ENCODE measurements around the gene UBE2V1.
"Not testable (repeated sequence)": the region's sequence is repeated elsewhere in the genome, so short reads cannot be mapped to it uniquely, and the experiment has no call there.

The UBE2V1 gene

DNA sequence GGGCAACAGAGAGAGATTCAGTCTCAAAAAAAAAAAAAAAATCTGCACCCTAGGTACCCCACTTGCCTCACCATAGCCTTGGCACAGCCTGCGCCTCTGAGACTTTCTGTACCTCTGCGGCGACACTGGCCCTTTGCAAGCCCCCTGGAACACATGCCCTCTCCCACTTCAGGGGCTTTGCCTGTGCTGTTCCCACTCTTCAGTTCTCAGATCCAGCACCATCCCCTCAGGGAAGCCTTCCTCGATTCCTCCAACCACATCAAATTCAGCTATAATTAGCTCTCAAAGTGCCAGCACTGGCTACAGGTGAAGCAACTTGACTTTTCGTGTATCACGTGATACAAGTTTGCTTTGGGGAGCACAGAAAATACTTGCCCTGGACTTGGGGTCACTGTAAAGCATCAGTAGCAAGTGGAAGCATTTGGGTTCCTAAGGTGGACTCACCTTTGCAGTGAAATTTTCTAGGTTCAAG is 2.1 kb upstream of the UBE2V1 start:
- DNase-seq (ENCODE audit: insufficient read length, low spot score), result no peak
- FAIRE-seq, result no peak
- no peak for TF ChIP-seq POLR2A (IDR thresholded peaks at IDR 0.05; ENCODE audit: low read depth, low read length)

GRCh38 chr20:50113420-50114224 is 672 bp upstream of the UBE2V1 start:
- DNase-seq (ENCODE audit: insufficient read length, low spot score) (no peak), FAIRE-seq (no peak)
- no peak for TF ChIP-seq POLR2A (IDR thresholded peaks at IDR 0.05; ENCODE audit: low read depth, low read length)

DNA sequence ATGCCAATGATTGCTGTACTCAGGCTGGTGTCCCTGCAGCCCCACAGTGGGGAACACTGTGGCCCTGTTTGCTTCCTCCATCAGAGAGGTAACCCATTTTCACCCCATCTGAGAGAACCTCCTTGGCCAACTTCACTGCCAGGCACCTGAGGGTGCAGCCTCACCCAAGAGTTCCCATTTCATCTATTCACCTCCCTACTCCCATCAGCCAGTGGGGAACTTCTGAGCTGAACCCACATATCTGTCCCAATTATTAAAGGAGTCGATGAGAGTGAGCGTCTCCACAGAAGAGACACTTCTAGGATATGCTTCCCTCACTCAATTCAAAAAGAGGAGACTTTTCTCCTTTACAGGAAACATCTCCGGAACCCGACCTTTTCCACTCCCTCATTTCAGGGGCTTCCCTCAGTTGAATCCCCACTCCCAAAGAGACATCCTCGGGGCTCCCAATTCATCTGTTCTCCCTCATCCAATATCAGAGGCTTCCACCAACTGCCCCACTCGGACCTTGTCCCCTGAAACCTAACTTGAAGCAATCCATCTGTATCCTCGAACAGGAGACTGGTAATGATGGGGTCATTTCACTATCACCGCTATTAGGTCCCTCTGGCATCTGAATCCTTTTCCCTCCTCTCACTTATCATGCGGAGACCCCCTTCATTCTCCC is 988 bp downstream of the UBE2V1 start:
- TF ChIP-seq POLR2A (IDR thresholded peaks at IDR 0.05; ENCODE audit: low read depth, low read length), result no peak
- no peak for FAIRE-seq
- DNase-seq (ENCODE audit: insufficient read length, low spot score), result no peak

GRCh38 chr20:50111120-50111828 is 1.7 kb downstream of the UBE2V1 start:
- no peak for TF ChIP-seq POLR2A (IDR thresholded peaks at IDR 0.05; ENCODE audit: low read depth, low read length)
- FAIRE-seq, result no peak
- peak; percentile 59 for DNase-seq (ENCODE audit: insufficient read length, low spot score)

- TF ChIP-seq POLR2A (IDR thresholded peaks at IDR 0.05; ENCODE audit: low read depth, low read length), result no peak
- no peak for FAIRE-seq
- DNase-seq (ENCODE audit: insufficient read length, low spot score), result no peak
Observed at GRCh38 chr20:50110141-50111047, 2.6 kb downstream of the UBE2V1 start.

DNA sequence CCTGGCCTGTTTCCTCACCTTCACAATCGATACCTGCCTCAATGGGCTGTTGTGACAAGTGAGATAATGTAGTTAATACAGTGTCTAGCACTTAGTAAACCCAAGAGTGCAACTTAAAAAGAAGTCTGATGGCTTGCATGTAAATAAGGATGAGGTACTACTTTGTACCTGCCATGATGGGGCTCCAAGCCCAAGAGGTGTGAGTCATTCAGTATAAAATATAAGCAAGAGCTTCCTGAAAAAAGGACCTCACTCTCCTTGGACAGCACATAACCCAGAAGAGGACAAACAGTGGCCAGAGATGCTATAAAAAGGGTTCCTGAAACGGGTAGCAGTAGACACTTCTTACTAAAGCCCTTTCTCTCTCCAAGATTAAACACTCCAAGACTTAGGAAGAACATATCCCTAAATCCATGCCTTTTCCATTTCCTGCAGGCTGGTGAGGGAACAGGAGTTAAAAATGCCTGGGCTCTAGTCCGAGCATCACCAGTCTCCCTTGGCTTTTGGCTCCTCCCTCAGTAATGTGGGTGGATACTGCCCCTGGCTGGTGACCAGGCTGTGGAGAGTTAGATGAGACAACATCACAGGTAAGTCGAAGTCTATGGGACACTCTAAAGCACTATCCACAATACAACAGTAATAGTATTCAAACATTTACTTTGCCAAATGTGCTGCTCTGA is 4.3 kb downstream of the UBE2V1 start:
- no peak for TF ChIP-seq POLR2A (IDR thresholded peaks at IDR 0.05; ENCODE audit: low read depth, low read length)
- DNase-seq (ENCODE audit: insufficient read length, low spot score) (no peak), FAIRE-seq (no peak)

- TF ChIP-seq POLR2A (IDR thresholded peaks at IDR 0.05; ENCODE audit: low read depth, low read length), result no peak
- no peak for DNase-seq (ENCODE audit: insufficient read length, low spot score)
- no peak for FAIRE-seq
Observed at GRCh38 chr20:50107796-50108331, 5.1 kb downstream of the UBE2V1 start.

DNA sequence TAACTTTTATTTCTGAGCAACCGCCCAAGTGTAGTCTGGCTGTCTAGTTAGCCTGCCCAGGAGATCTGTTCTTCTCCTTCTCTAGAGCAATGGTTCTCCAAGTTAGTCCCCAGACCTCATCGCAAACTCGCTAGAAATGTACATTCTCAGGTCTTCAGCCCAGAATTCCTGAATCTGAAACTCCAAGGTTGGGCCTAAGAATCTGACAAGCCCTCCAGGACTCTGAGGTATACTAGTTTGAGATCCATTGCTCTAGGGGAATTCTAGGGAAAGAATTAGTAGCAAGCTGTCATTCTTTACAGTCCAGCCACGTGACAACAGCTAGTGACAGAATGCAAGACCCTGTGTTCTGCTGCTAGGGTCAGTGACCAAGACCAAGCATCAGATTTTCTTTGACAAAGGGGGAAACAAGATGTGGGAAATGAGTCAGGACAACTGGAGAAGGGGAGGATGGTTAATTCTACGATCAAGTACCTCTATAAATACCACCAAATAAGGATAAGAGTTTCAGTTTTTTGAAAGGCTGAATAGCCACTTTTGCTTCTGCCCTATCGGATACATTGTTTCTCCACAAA is 5.8 kb downstream of the UBE2V1 start:
- DNase-seq (ENCODE audit: insufficient read length, low spot score) (no peak), FAIRE-seq (no peak)
- no peak for TF ChIP-seq POLR2A (IDR thresholded peaks at IDR 0.05; ENCODE audit: low read depth, low read length)

DNA sequence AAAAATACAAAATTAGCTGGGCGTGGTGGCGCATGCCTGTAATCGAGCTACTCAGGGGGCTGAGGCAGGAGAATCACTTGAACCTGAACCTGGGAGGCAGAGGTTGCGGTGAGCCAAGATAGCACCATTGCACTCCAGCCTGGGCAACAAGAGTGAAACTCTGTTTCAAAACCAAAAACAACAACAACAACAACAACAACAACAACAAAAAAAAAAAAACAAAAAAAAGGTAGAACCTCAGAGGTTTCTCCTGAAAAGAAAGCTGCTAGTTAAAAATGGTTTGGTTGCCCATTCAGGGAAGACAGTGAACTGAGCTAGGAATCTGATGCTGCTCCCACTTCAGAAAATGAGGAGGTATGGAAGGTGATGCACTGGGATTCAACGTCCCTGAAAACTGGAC is 6.3 kb downstream of the UBE2V1 start:
- FAIRE-seq; DNase-seq (ENCODE audit: insufficient read length, low spot score): not testable (repeated sequence)

- peak; percentile 71 for DNase-seq (ENCODE audit: insufficient read length, low spot score)
- FAIRE-seq, result not testable (repeated sequence)
Observed at GRCh38 chr20:50103464-50104107, 9.4 kb downstream of the UBE2V1 start.

DNA sequence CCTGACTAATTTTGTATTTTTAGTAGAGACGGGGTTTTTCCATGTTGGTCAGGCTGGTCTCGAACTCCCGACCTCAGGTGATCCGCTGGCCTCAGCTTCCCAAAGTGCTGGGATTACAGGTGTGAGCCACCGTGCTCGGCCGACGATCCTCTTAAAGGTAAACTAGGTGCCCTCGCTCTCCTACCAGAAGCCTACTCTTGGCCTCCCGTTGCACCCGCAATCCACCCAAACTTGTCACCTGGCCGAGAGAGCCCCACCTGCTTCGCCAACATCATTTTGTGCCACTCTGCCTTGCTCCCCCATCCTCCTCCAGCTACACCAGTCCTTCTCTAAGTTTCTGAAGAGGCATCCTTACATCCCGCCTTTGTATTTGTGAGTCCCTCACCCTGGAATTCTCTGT is 10.4 kb downstream of the UBE2V1 start:
- FAIRE-seq; DNase-seq (ENCODE audit: insufficient read length, low spot score): not testable (repeated sequence)

- no peak for DNase-seq (ENCODE audit: insufficient read length, low spot score)
- FAIRE-seq, result no peak
- TF ChIP-seq POLR2A (IDR thresholded peaks at IDR 0.05; ENCODE audit: low read depth, low read length), result no peak
Observed at GRCh38 chr20:50101887-50102286, 11.1 kb downstream of the UBE2V1 start.
